ENCODE measurements around the gene ROR2.

The ROR2 gene

DNA sequence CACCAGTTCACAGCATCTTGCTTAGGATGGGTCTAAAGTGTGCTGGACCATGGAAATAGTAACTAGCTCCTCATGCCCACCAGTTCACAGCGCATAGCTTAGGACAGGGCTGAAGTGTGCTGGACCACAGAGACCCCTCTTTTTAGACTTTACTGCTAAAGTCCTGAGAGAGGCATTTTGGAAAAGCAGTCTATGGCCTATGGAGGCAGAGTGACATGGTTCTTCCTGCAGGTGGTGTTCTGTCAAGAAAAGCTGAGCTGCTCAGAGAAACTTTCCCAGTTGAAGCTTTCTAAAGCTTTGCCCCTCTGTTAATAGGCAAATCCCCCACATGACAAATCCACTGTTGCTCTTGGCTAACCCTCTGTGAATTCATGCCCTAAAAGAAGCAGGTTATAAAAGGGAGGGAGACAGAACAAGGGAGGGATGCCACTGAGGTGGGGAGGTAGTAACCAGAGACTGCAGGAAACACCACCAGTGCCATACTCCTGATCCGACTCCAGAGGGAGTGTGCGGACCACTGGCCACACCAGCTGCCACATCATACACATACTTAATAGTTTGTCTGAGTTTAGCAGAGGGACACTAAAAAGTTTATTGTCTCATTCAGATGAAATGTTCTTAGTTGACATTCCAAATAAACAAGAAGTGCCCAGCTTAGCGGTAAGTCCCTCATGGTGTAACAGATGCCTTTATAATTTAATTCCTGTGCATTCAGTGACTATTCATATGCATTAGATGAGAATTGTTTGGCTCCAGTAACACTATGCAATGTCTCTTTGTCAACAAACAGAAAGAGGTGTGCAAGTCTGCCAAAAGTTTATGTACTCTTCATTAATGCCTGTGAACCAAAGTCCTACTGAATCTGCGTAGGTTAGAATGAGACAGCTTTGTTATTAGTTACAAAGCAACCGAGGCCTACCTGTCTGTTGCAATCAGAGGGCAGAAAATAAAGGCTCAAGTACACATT lies 290.2 kb downstream of the ROR2 start:
- Histone ChIP-seq H3K4me1 (peaks cover 13% of the 10 kb centered on the region), H3K4me2 (no peak overlapping the region), H3K27me3 (no peaks in the 10 kb centered on the region), H3K9me3 (no peaks in the 10 kb centered on the region), H3K36me3 (no peaks in the 10 kb centered on the region), H3K27ac (no peak overlapping the region), H3K9ac (no peak overlapping the region), H4K20me1 (no peaks in the 10 kb centered on the region), H3K4me3 (no peak overlapping the region)
- no peak for TF ChIP-seq Cebpa-rat (IDR thresholded peaks at IDR 0.05)

DNA sequence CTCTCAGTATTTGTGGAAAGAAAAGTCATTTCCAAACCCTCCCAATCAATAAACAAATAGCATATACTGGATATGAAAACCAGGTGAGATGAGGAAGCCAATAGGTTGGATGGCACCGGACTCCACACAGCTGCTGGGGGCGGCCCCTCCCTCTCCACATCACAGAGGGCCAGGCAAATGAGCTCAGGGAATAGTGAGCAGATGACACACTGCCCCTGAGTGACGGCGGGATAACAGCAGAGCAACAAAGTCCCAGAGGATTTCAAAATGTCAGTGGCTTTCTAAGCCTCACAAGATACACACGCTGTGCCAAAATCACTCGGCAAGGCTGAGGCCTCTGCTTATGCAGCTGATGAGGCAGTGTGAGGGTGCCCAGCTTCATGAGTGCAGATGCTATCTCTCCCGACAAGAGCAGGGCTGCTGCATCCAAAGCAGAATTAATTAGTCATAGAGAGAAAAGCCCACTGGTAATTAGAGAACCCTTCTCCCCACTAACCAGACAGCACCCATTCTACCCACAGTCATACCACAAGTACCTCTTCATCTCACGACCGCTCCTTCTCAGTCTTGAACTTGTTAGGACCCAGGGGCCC lies 291.4 kb downstream of the ROR2 start:
- no peaks in the 10 kb centered on the region for H4K20me1 ChIP-seq
- no peak overlapping the region for H3K9ac ChIP-seq
- no peak for TF ChIP-seq Cebpa-rat (IDR thresholded peaks at IDR 0.05)
- H3K27me3 ChIP-seq = no peaks in the 10 kb centered on the region
- no peaks in the 10 kb centered on the region for H3K36me3 ChIP-seq
- H3K4me1 ChIP-seq = peaks cover 13% of the 10 kb centered on the region
- no peaks in the 10 kb centered on the region for H3K9me3 ChIP-seq
- H3K27ac ChIP-seq = no peak overlapping the region
- peak overlapping the region; percentile 51 for H3K4me2 ChIP-seq
- no peak overlapping the region for H3K4me3 ChIP-seq

- no peak overlapping the region for H3K27ac ChIP-seq
- H3K4me3 ChIP-seq = no peak overlapping the region
- no peaks in the 10 kb centered on the region for H4K20me1 ChIP-seq
- H3K4me1 ChIP-seq = peaks cover 13% of the 10 kb centered on the region
- no peak overlapping the region for H3K9ac ChIP-seq
- H3K27me3 ChIP-seq = no peaks in the 10 kb centered on the region
- no peaks in the 10 kb centered on the region for H3K9me3 ChIP-seq
- H3K36me3 ChIP-seq = no peaks in the 10 kb centered on the region
- H3K4me2 ChIP-seq = no peak overlapping the region
- no peak for TF ChIP-seq Cebpa-rat (IDR thresholded peaks at IDR 0.05)
Measured at GRCh38 chr9:91657501-91657900, 292.5 kb downstream of the ROR2 start.

GRCh38 chr9:91655658-91656057 lies 294.4 kb downstream of the ROR2 start:
- Histone ChIP-seq H3K9ac (no peak overlapping the region), H3K4me2 (no peak overlapping the region), H3K36me3 (no peaks in the 10 kb centered on the region), H3K27ac (no peak overlapping the region), H3K4me3 (no peak overlapping the region), H4K20me1 (no peaks in the 10 kb centered on the region), H3K4me1 (peaks cover 13% of the 10 kb centered on the region), H3K9me3 (no peaks in the 10 kb centered on the region), H3K27me3 (no peaks in the 10 kb centered on the region)
- TF ChIP-seq Cebpa-rat (IDR thresholded peaks at IDR 0.05) = no peak

- H4K20me1 ChIP-seq = no peaks in the 10 kb centered on the region
- no peak overlapping the region for H3K27ac ChIP-seq
- no peaks in the 10 kb centered on the region for H3K36me3 ChIP-seq
- no peaks in the 10 kb centered on the region for H3K9me3 ChIP-seq
- H3K9ac ChIP-seq = no peak overlapping the region
- TF ChIP-seq Cebpa-rat (IDR thresholded peaks at IDR 0.05) = no peak
- H3K4me2 ChIP-seq = no peak overlapping the region
- no peak overlapping the region for H3K4me3 ChIP-seq
- peaks cover 13% of the 10 kb centered on the region for H3K4me1 ChIP-seq
- no peaks in the 10 kb centered on the region for H3K27me3 ChIP-seq
Measured at GRCh38 chr9:91655215-91655614, 294.8 kb downstream of the ROR2 start.

GRCh38 chr9:91654527-91654926 lies 295.5 kb downstream of the ROR2 start:
- Histone ChIP-seq H3K9ac (no peak overlapping the region), H3K27ac (no peak overlapping the region), H3K27me3 (no peaks in the 10 kb centered on the region), H4K20me1 (no peaks in the 10 kb centered on the region), H3K4me3 (no peak overlapping the region), H3K4me1 (peaks cover 13% of the 10 kb centered on the region), H3K4me2 (no peak overlapping the region), H3K36me3 (no peaks in the 10 kb centered on the region), H3K9me3 (no peaks in the 10 kb centered on the region)
- no peak for TF ChIP-seq Cebpa-rat (IDR thresholded peaks at IDR 0.05)

DNA sequence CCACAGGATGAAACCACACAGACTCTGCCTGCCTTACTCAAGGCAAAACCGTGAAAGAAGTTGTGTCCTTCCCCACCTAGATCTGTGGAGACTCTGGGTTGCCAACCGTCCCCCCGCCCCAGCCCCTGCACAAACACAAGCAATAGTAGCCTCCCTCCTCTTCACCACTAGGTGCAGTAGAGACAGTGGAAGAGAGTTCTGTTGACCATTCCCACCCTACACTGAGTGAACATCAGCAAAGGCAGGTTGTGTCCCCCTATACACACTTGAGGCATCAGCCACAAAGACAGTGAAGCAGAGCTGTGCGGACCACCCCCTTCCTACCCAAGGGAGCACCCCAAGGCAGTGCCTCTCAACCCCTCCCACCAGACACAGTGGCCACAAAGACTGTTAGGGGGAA lies 302.7 kb downstream of the ROR2 start:
- TF ChIP-seq Cebpa-rat (IDR thresholded peaks at IDR 0.05) = no peak
- H3K9ac ChIP-seq = no peak overlapping the region
- H3K27ac ChIP-seq = no peak overlapping the region
- no peaks in the 10 kb centered on the region for H3K9me3 ChIP-seq
- 0 out of 2 replicates have a peak overlapping the region, but pooled peaks have one; percentile 14 for H3K4me2 ChIP-seq
- H3K36me3 ChIP-seq = no peaks in the 10 kb centered on the region
- no peaks in the 10 kb centered on the region for H4K20me1 ChIP-seq
- no peak overlapping the region for H3K4me3 ChIP-seq
- no peaks in the 10 kb centered on the region for H3K27me3 ChIP-seq
- H3K4me1 ChIP-seq = peaks cover 15% of the 10 kb centered on the region; the same call in 1 of the 2 replicates

DNA sequence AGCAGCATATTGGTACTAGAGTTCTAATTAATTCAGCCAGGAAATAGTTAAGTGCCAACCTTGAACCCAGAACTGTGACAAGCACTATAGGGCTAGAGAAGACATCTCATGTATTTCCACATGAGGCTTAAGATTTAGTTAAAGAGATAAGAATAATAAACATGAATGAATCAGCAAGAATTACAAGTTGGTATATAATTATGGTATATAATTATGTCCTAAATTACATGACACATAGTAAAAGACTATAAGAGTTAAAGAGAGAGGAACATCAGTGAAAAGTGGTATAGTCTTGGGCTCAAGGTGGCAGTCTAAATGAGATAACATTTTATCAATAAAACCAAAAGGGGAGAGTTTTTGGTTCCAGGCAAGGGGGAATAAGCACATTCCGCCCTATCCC lies 303.3 kb downstream of the ROR2 start:
- Histone ChIP-seq H3K4me1 (peaks cover 15% of the 10 kb centered on the region; the same call in 1 of the 2 replicates), H3K4me2 (no peak overlapping the region), H3K27ac (no peak overlapping the region), H3K36me3 (no peaks in the 10 kb centered on the region), H3K4me3 (no peak overlapping the region), H3K9me3 (no peaks in the 10 kb centered on the region), H3K27me3 (no peaks in the 10 kb centered on the region), H4K20me1 (no peaks in the 10 kb centered on the region), H3K9ac (no peak overlapping the region)
- TF ChIP-seq Cebpa-rat (IDR thresholded peaks at IDR 0.05) = no peak

DNA sequence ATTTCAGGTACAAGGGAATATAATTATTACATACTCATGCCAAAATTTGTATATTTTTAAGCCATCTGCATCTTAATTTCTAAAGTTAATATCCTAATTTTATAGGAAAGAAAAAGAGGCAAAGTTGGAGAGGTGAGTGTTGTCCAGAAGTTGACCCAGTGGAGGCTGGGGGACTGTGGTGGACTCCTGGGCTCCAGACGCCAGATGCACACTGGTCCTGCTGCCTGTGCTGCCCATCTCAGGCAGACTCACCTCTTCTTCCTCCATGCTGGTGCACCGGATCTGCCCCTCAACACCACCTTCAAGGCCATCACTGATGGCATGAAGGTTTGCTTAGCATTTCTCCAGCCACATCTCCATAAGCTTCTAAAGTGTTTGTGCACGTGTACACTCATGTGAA lies 305.6 kb downstream of the ROR2 start:
- no peak overlapping the region for H3K4me2 ChIP-seq
- H3K4me1 ChIP-seq = peaks cover 15% of the 10 kb centered on the region; the same call in 1 of the 2 replicates
- H3K9ac ChIP-seq = no peak overlapping the region
- no peak for TF ChIP-seq Cebpa-rat (IDR thresholded peaks at IDR 0.05)
- H3K27ac ChIP-seq = no peak overlapping the region
- no peaks in the 10 kb centered on the region for H3K9me3 ChIP-seq
- H3K36me3 ChIP-seq = no peaks in the 10 kb centered on the region
- H3K4me3 ChIP-seq = no peak overlapping the region
- H4K20me1 ChIP-seq = no peaks in the 10 kb centered on the region
- no peaks in the 10 kb centered on the region for H3K27me3 ChIP-seq

DNA sequence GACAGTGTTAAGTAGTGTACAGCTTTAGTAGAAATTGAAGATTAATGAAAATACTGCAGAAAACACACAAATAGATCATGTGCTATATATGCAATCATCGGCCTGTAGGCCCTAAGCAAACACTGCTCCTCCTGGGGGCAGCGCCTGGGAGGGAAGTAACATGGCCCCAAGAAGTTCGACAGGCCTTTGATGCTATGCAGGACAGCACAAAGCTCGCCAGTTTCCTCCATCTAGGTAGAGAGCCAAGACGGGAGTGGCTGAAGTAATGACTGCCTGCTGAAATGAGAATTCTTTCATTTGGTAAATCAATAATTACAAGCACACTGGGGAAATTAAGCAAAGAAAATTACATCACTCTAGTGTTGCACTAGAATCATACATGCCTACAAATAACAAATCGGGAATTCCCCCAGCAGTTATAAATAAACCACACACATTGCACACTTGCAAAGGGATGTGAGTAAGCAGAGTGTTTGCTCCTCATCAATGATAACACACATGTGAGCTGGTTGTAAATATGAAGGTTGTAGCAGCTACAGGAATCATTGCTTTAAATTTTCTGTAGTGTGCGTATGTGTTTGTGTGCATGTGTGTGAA lies 306.4 kb downstream of the ROR2 start:
- Histone ChIP-seq H3K27ac (no peak overlapping the region), H3K4me2 (0 out of 2 replicates have a peak overlapping the region, but pooled peaks have one; percentile 10), H3K4me3 (no peak overlapping the region), H3K9me3 (no peaks in the 10 kb centered on the region), H3K4me1 (peaks cover 15% of the 10 kb centered on the region; the same call in 1 of the 2 replicates), H3K27me3 (no peaks in the 10 kb centered on the region), H4K20me1 (no peaks in the 10 kb centered on the region), H3K36me3 (no peaks in the 10 kb centered on the region), H3K9ac (no peak overlapping the region)
- no peak for TF ChIP-seq Cebpa-rat (IDR thresholded peaks at IDR 0.05)

Data from BLaER1 (cell line).